Measurements from ENCODE around the gene CEP19.
"Not testable (repeated sequence)": the region's sequence is repeated elsewhere in the genome, so short reads cannot be mapped to it uniquely, and the experiment has no call there.

Gene CEP19, protein sequence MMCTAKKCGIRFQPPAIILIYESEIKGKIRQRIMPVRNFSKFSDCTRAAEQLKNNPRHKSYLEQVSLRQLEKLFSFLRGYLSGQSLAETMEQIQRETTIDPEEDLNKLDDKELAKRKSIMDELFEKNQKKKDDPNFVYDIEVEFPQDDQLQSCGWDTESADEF

DNA sequence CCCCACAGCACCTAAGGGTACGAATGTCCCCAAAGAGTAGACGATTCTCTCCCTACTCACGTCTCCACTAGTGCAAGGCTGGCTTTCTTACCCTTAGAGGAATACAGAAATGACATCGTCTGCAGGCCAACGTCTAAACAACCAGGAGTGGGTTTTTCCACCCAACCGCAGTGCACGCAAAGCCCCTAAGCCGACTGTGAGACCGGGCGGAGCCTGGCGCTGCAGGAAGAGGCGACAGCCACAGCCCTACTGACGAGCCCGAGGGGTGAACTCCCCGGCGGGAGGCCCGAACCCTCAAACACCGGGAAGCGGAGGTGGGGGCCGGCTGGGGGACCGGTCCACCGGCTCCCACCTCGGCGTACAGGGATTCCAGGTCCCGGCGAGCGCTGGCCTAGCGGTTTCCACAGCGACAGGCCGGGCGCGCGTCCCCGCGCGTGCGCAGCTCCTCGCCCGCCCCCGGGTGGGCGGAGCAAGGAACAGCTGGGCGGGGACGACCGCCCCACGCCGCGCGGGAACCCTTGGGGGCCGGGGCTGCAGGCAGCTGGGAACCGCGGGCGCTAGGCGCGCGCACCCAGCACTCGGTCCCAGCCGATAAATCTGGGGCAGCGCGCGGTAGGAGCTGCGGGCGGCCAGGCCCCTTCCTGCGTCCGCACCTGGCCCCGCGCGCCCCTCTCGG, at the start of gene CEP19, which contains the start of gene PIGX:
TSS of gene CEP19 (minus strand) at position 413 of the 676 bp plus-strand sequence. CDS start 3,593 bp downstream, outside the sequence.
TSS of gene PIGX (plus strand) at position 540 of the 676 bp plus-strand sequence.
- H3K4me3 ChIP-seq (ENCODE audit: low read depth, low read length), result peak within 1 kb of the TSS; percentile 96
- DNase-seq (ENCODE audit: low read depth), result peak; percentile 90
- TF ChIP-seq, protein P1, sequence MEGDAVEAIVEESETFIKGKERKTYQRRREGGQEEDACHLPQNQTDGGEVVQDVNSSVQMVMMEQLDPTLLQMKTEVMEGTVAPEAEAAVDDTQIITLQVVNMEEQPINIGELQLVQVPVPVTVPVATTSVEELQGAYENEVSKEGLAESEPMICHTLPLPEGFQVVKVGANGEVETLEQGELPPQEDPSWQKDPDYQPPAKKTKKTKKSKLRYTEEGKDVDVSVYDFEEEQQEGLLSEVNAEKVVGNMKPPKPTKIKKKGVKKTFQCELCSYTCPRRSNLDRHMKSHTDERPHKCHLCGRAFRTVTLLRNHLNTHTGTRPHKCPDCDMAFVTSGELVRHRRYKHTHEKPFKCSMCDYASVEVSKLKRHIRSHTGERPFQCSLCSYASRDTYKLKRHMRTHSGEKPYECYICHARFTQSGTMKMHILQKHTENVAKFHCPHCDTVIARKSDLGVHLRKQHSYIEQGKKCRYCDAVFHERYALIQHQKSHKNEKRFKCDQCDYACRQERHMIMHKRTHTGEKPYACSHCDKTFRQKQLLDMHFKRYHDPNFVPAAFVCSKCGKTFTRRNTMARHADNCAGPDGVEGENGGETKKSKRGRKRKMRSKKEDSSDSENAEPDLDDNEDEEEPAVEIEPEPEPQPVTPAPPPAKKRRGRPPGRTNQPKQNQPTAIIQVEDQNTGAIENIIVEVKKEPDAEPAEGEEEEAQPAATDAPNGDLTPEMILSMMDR (conservative IDR thresholded peaks at IDR 0.05; ENCODE audit: low read depth, low read length), result no peak

DNA sequence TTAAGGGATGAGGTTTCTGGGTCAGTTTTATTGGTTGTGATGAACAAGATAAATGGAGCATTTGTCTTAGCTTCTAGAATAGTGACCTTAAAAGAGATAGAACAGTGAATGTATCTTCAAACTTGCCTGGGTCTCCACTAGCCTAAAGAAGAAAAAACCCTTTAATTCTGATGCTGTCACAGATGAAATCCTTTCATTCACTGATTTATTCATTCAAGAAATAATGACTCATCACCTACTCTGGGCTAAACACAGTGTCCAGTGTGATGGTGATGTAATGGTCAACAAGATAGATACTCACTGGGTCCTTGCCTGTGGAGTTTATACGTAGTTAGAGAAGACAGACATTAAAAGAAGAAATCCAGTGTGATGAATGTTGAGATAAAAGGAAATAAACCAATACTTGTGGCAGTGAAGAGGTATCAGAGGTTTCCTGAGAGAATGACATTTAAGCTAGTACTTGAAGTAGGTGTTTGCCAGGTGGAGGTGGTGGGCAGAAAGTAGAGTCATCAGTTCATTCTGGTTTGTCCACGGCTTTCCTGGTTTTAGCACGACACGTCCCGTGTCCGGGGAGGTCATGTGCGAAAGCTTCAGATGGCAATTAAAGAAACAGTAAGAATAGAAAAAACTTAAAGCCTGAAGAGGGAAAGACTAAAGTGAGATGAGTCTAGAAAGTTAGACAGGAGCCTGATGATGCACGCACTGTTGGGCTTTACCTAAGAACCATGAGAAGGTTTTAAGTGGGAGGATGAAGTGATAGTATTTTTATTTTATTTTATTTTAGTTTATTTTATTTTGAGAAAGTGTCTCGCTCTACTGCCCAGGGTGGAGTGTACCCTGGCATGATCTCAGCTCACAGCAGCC, 46.1 kb upstream of the CEP19 start:
- H3K4me3 ChIP-seq (ENCODE audit: low read depth, low read length), result no peak overlapping the region
- TF ChIP-seq, protein P1 (conservative IDR thresholded peaks at IDR 0.05; ENCODE audit: low read depth, low read length), result no peak
- DNase-seq (ENCODE audit: low read depth), result peak; percentile 88

DNA sequence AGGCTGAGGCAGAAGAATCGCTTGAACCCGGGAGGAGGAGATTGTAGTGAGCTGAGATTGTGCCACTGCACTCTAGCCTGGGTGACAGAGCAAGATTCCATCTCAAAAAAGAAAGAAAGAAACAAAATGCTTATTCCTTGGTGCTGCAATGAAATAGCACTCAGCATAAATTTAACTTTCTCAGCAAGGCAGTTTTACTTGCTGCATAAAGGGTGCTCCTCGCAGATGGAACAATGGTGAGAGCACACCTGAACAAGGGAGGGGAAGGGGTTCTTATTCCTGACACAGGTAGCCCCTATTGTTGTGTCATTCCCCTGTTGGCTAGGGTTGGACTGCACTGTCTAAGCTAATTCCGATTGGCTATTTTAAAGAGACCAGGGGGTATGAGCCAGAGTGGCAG, 44.7 kb upstream of the CEP19 start:
- TF ChIP-seq, protein P1 (conservative IDR thresholded peaks at IDR 0.05; ENCODE audit: low read depth, low read length), result no peak
- no peak for DNase-seq (ENCODE audit: low read depth)

DNA sequence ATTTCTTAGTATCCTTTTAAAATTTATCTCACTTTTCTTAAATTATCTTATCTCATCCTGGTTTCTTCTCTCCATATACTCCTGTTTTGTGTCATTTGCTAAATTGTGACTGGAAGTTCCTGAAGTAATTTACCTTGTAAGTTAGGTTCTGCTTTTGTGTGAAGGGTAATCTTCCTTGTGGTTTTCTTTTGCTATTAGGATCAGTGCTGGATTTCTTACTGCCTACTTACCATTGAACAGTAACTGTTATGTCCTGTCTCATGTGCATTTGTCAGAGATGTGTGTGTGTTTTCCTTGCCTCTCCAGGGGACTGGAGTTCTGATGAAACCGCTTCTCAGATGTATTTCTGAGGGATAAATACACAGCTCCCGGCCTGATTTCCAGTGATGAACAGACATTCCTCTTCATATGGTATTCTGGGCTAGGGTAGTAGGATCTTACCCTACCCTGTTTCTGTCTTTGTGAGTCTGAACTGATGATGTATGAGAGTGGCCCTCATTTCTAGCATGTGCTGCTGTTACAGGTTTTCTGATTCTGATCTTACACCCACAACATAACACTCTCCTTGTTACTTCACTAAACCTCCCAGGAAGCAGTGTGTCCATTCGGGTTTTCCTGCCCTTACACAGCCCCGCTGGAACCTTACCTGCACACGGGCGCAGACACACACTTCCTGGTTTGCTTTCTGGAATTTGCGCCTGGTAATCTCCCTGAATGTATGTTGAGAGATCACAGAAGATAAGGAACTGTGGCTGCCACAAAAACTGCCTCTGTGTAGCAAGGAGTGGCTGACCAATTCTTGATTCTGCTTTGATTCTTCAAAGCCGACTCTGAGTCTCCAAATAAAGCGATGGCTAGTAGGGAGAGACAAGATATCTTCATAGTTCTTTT, 42.3 kb upstream of the CEP19 start:
- TF ChIP-seq, protein P1 (conservative IDR thresholded peaks at IDR 0.05; ENCODE audit: low read depth, low read length), result no peak
- H3K4me3 ChIP-seq (ENCODE audit: low read depth, low read length), result no peak overlapping the region
- DNase-seq (ENCODE audit: low read depth), result peak; percentile 67

More for the DNA sequence above, 44.7 kb upstream of the CEP19 start:
- H3K4me3 ChIP-seq (ENCODE audit: low read depth, low read length), result no peak overlapping the region

DNA sequence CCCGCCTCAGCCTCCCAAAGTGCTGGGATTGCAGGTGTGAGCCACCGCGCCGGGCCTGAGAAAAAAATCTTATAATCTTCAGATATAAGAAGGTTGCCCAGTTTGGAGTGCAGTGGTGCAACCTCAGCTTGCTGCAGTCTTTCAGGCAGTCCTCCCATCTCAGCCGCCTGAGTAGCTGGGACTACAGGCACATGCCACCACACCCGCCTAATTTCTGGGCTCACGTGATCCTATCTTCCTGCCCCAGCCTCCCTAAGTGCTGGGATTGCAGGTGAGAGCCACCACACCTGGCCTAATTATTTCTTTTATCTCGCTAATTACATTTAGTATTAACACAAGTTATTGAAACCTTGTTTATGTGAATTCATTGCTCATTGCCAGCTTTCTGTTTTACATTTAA, 41.2 kb upstream of the CEP19 start:
- H3K4me3 ChIP-seq (ENCODE audit: low read depth, low read length), result no peak overlapping the region
- TF ChIP-seq, protein P1 (conservative IDR thresholded peaks at IDR 0.05; ENCODE audit: low read depth, low read length), result no peak
- DNase-seq (ENCODE audit: low read depth), result no peak

DNA sequence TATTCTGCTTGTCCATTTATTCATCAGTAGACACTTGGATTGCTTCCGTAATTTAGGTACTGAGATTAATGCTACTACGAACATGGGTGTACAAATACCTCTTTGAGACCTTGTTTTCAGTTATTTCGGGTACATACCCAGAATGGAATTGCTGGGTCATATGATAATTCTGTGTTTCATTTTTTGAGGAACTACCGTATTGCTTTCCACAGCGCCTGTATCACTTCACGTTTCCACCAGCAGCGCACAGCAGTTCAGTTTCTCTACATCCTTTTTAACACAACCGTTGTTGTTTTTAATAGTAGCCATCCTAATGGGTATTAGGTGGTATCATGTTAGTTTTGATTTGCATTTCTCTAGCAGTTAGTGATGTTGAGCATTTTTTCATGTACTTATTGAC, 37.1 kb upstream of the CEP19 start:
- no peak for DNase-seq (ENCODE audit: low read depth)
- no peak overlapping the region for H3K4me3 ChIP-seq (ENCODE audit: low read depth, low read length)
- TF ChIP-seq, protein P1 (conservative IDR thresholded peaks at IDR 0.05; ENCODE audit: low read depth, low read length), result no peak

DNA sequence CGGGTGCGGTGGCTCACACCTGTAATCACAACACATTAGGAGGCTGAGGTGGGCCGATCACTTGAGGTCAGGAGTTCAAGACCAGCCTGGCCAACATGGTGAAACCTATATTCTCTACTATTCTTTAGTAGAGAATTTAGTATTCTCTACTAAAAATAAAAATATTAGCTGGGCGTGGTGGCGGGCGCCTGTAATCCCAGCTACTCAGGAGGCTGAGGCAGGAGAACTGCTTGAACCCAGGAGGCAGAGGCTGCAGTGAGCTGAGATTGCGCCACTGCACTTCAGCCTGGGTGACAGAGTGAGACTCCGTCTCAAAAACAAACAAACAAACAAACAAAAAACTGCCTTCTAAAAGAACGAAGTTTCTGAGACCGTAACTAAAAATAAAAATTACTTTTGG, 31.5 kb upstream of the CEP19 start:
- not testable (repeated sequence) for DNase-seq (ENCODE audit: low read depth); H3K4me3 ChIP-seq (ENCODE audit: low read depth, low read length)

Data from choroid plexus epithelial cell (primary cell).